GM21515 (cell line): ENCODE measurements around the gene ZDHHC22.

Source experiments
- ATAC-seq: cut with Tn5 transposase; IDR thresholded peaks from one replicate; pipeline ENCODE4 v1.9.1; 2021; ENCODE audit not compliant: unreplicated experiment

The ZDHHC22 gene

DNA sequence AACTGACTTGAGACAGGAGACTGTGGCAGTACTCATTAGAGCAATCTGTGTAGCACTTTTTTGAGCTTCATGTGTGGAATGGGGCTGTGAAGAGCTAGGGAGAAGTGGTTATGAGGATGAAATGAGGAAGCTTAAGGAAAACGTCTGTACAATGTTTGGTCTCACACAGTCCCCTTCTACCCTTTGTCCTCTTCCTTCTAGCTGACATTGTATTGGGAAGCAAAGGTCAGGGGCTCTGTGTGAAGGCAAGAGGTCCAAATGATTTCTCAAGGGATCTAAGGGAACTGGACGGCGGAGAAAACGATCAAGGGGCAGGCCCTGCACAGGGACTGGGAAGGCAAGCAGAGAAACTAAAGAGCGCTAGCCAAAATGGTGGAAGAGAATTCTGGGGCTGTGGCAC lies 56.6 kb downstream of the ZDHHC22 start:
- no peak for ATAC-seq

DNA sequence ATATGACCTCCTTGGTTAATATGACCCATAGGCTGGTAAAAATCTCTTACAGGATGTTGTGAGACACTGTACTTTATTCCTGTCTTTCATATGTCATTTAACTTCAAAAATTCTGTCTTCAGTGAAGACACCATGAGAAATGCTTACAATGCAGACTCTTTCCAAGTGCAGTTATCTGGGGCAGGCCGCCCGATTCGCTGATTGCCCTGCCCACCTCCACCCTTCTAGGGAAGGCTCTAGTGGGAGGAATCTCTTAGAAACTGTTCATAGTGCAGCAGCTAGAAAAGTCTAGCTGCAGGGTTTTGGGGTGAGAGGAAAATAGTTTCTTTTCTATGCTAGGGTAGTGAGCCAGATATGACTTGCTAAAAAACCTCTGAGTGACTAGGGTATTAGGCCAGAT lies 58.5 kb downstream of the ZDHHC22 start:
- ATAC-seq, result no peak

DNA sequence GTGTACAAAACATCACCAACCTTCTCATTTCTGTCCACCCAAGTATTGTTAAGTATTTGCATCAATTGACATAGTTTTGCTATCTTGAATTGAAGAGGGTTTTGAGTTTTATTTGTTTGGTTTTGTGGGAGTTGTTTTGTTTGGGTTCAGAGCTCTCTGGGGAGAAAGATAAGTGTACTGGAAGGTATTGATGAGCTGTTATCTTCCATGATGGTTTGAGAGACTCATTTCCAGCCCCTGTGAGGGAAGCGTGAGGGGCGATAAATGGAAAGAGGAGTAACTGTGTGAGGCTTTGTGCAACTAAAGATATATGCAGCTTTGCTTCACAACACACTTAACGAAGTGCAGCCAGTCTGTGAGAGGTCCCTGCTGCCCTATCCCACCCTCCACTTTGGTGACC lies 59.2 kb downstream of the ZDHHC22 start:
- no peak for ATAC-seq
